Activated T-cell treated with anti-CD3 and anti-CD28 coated beads, Interleukin-2, amount 50 U/mL, for 72 hours (primary cell): Measurements from ENCODE around the gene ACSM6. TPM values are rescaled to one million over a fixed set of nuclear protein-coding genes. Genes with fewer than 3 reads are reported as not detected.
"Not testable (repeated sequence)": the region's sequence is repeated elsewhere in the genome, so short reads cannot be mapped to it uniquely, and the experiment has no call there.

Source experiments
- ATAC-seq, 2 donors: fragments of 150-1000 bp; cut with Tn5 transposase; replicated peaks in 1 of 2; 2 replicates each; pipeline ENCODE4 v1.10.0; 2021; ENCODE audit warnings: moderate library complexity in 2 of 2, mild to moderate bottlenecking in 1 of 2
- DNase-seq, 2 donors: peaks; one replicate each; pipeline ENCODE4 v3.0.0; 2021 to 2022; ENCODE audit warnings: mixed read lengths in 1 of 2
- H3K27ac Mint-ChIP-seq: one replicate; pipeline ENCODE4 v1.8.0; 2022; ENCODE audit warnings: mild to moderate bottlenecking, moderate library complexity, mixed read lengths
- H3K27me3 Mint-ChIP-seq: one replicate; pipeline ENCODE4 v1.8.0; 2022; ENCODE audit warnings: low read depth, mixed read lengths
- H3K36me3 Mint-ChIP-seq, 2 donors: one replicate each; pipeline ENCODE4 v1.8.0; 2022; ENCODE audit warnings: mixed read lengths in 2 of 2, mild to moderate bottlenecking in 1 of 2; ENCODE audit not compliant: insufficient read depth in 2 of 2
- H3K4me1 Mint-ChIP-seq: one replicate; pipeline ENCODE4 v1.8.0; 2022; ENCODE audit warnings: low read depth, mixed read lengths
- H3K4me3 Mint-ChIP-seq, 2 donors: one replicate each; pipeline ENCODE4 v1.8.0; 2022; ENCODE audit warnings: mild to moderate bottlenecking in 2 of 2, mixed read lengths in 2 of 2, moderate library complexity in 2 of 2
- H3K9me3 Mint-ChIP-seq, 2 donors: one replicate each; pipeline ENCODE4 v1.8.0; 2022; ENCODE audit warnings: mixed read lengths in 2 of 2
- total RNA-seq, 2 donors: library from RNA; stranded (reverse); gene quantifications; one replicate each; pipeline ENCODE4 v1.2.3, GENCODE V29; 2022

The ACSM6 gene
- total RNA-seq, 2 donors from 2014 or later: not detected

GRCh38 chr10:95228934-95229723 is 35.1 kb downstream of the ACSM6 start:
- H3K27ac Mint-ChIP-seq, DNase-seq, H3K36me3 Mint-ChIP-seq, ATAC-seq, H3K9me3 Mint-ChIP-seq: not testable (repeated sequence)
- peaks cover 19% of the 10 kb centered on the region for H3K4me1 Mint-ChIP-seq
- peak overlapping the region in 1 of 2 donors; percentile 43 for H3K4me3 Mint-ChIP-seq
- H3K27me3 Mint-ChIP-seq: peaks cover 27% of the 10 kb centered on the region

GRCh38 chr10:95229724-95230627 is 35.9 kb downstream of the ACSM6 start:
- Mint-ChIP-seq H3K27me3 (peaks cover 27% of the 10 kb centered on the region), H3K4me3 (peak overlapping the region; percentile 84), H3K36me3 (peaks cover 3 to 5% of the 10 kb centered on the region in 2 donors), H3K9me3 (peaks cover 1 to 3% of the 10 kb centered on the region in 2 donors), H3K4me1 (peaks cover 21% of the 10 kb centered on the region), H3K27ac (peak overlapping the region; percentile 85)
- DNase-seq: no peak
- ATAC-seq: no peak

GRCh38 chr10:95230677-95231586 is 36.9 kb downstream of the ACSM6 start:
- peak overlapping the region; percentile 84 for H3K4me3 Mint-ChIP-seq
- DNase-seq: peak; percentile 48 to 65
- peaks cover 31% of the 10 kb centered on the region for H3K4me1 Mint-ChIP-seq
- not testable (repeated sequence) for H3K9me3 Mint-ChIP-seq, H3K36me3 Mint-ChIP-seq
- peak; percentile 40 to 58 for ATAC-seq
- H3K27ac Mint-ChIP-seq: peak overlapping the region; percentile 85
- peaks cover 27% of the 10 kb centered on the region for H3K27me3 Mint-ChIP-seq

GRCh38 chr10:95233377-95234034 is 39.5 kb downstream of the ACSM6 start:
- DNase-seq (no peak), ATAC-seq (no peak)
- Mint-ChIP-seq H3K27ac (no peak overlapping the region), H3K4me1 (peaks cover 53% of the 10 kb centered on the region), H3K4me3 (no peak overlapping the region), H3K9me3 (peaks cover 1 to 3% of the 10 kb centered on the region in 2 donors), H3K36me3 (peaks cover 3 to 5% of the 10 kb centered on the region in 2 donors), H3K27me3 (peaks cover 27% of the 10 kb centered on the region)

- DNase-seq: no peak
- peaks cover 3 to 5% of the 10 kb centered on the region in 2 donors for H3K36me3 Mint-ChIP-seq
- peak overlapping the region; percentile 77 for H3K27ac Mint-ChIP-seq
- H3K4me3 Mint-ChIP-seq: peak overlapping the region in 1 of 2 donors; percentile 57
- peaks cover 53% of the 10 kb centered on the region for H3K4me1 Mint-ChIP-seq
- H3K27me3 Mint-ChIP-seq: peaks cover 18% of the 10 kb centered on the region
- no peak for ATAC-seq
- peaks cover 1 to 2% of the 10 kb centered on the region in 2 donors for H3K9me3 Mint-ChIP-seq
Measured at GRCh38 chr10:95234951-95235350, 40.9 kb downstream of the ACSM6 start.

- Mint-ChIP-seq H3K4me3 (peak overlapping the region; percentile 56 to 89), H3K9me3 (peaks cover 1 to 2% of the 10 kb centered on the region in 2 donors), H3K4me1 (peaks cover 48% of the 10 kb centered on the region), H3K27ac (peak overlapping the region; percentile 100), H3K27me3 (peaks cover 11% of the 10 kb centered on the region), H3K36me3 (peaks cover under 1 to 3% of the 10 kb centered on the region in 2 donors)
- DNase-seq (no peak), ATAC-seq (no peak)
Measured at GRCh38 chr10:95235676-95236067, 41.6 kb downstream of the ACSM6 start.

- peaks cover 9% of the 10 kb centered on the region for H3K27me3 Mint-ChIP-seq
- H3K4me1 Mint-ChIP-seq: peaks cover 42% of the 10 kb centered on the region
- peak; percentile 79 to 84 for ATAC-seq
- H3K27ac Mint-ChIP-seq: peak overlapping the region; percentile 100
- peak in 1 of 2 donors; percentile 50 for DNase-seq
- H3K36me3 Mint-ChIP-seq: peaks cover 0 to 2% of the 10 kb centered on the region in 2 donors
- peak overlapping the region; percentile 56 to 89 for H3K4me3 Mint-ChIP-seq
- H3K9me3 Mint-ChIP-seq: peaks cover 1 to 2% of the 10 kb centered on the region in 2 donors
Measured at GRCh38 chr10:95236068-95236903, 42.2 kb downstream of the ACSM6 start.

GRCh38 chr10:95237376-95238170 is 43.5 kb downstream of the ACSM6 start:
- no peak for ATAC-seq
- peaks cover 1 to 2% of the 10 kb centered on the region in 2 donors for H3K9me3 Mint-ChIP-seq
- peak overlapping the region; percentile 14 for H3K27ac Mint-ChIP-seq
- H3K4me1 Mint-ChIP-seq: peaks cover 34% of the 10 kb centered on the region
- peaks cover 0 to 2% of the 10 kb centered on the region in 2 donors for H3K36me3 Mint-ChIP-seq
- peak overlapping the region; percentile 56 to 89 for H3K4me3 Mint-ChIP-seq
- H3K27me3 Mint-ChIP-seq: peaks cover 9% of the 10 kb centered on the region
- DNase-seq: no peak

GRCh38 chr10:95240096-95240495 is 46.1 kb downstream of the ACSM6 start:
- H3K4me1 Mint-ChIP-seq: peaks cover 36% of the 10 kb centered on the region
- H3K9me3 Mint-ChIP-seq, H3K27ac Mint-ChIP-seq, H3K4me3 Mint-ChIP-seq, H3K36me3 Mint-ChIP-seq, ATAC-seq, DNase-seq: not testable (repeated sequence)
- H3K27me3 Mint-ChIP-seq: peaks cover 17% of the 10 kb centered on the region

GRCh38 chr10:95240811-95241210 is 46.8 kb downstream of the ACSM6 start:
- ATAC-seq (no peak), DNase-seq (no peak)
- no peak overlapping the region for H3K4me3 Mint-ChIP-seq
- H3K27me3 Mint-ChIP-seq: peaks cover 20% of the 10 kb centered on the region
- no peaks in the 10 kb centered on the region for H3K36me3 Mint-ChIP-seq
- no peak overlapping the region for H3K27ac Mint-ChIP-seq
- H3K9me3 Mint-ChIP-seq: no peaks in the 10 kb centered on the region
- peaks cover 36% of the 10 kb centered on the region for H3K4me1 Mint-ChIP-seq

- ATAC-seq (no peak), DNase-seq (no peak)
- H3K4me3 Mint-ChIP-seq: no peak overlapping the region
- peaks cover 20% of the 10 kb centered on the region for H3K27me3 Mint-ChIP-seq
- H3K4me1 Mint-ChIP-seq: peaks cover 36% of the 10 kb centered on the region
- H3K27ac Mint-ChIP-seq: no peak overlapping the region
- H3K36me3 Mint-ChIP-seq: no peaks in the 10 kb centered on the region
- no peaks in the 10 kb centered on the region for H3K9me3 Mint-ChIP-seq
Measured at GRCh38 chr10:95241533-95241932, 47.5 kb downstream of the ACSM6 start.
